Measurements from ENCODE around the gene DUOXA1.

DUOXA1 gene

GRCh38 chr15:45130291-45131000 lies 767 bp upstream of the DUOXA1 start:
- DNase-seq, result no peak

GRCh38 chr15:45128971-45129639 lies 574 bp downstream of the DUOXA1 start:
- no peak for DNase-seq

GRCh38 chr15:45126535-45127158 lies 3.0 kb downstream of the DUOXA1 start:
- no peak for DNase-seq

GRCh38 chr15:45123397-45123796 lies 6.3 kb downstream of the DUOXA1 start:
- DNase-seq, result no peak

GRCh38 chr15:45122719-45123118 lies 7.0 kb downstream of the DUOXA1 start:
- no peak for DNase-seq

- no peak for DNase-seq
Measured at GRCh38 chr15:45121706-45122417, 7.8 kb downstream of the DUOXA1 start.

GRCh38 chr15:45121020-45121419 lies 8.7 kb downstream of the DUOXA1 start:
- DNase-seq, result no peak

- no peak for DNase-seq
Measured at GRCh38 chr15:45120081-45120972, 9.4 kb downstream of the DUOXA1 start.

GRCh38 chr15:45118996-45119395 lies 10.7 kb downstream of the DUOXA1 start:
- no peak for DNase-seq

GRCh38 chr15:45118131-45118588 lies 11.5 kb downstream of the DUOXA1 start:
- DNase-seq, result peak; percentile 85

GRCh38 chr15:45117308-45118130 lies 12.2 kb downstream of the DUOXA1 start:
- no peak for DNase-seq

GRCh38 chr15:45116482-45117307 lies 13.0 kb downstream of the DUOXA1 start:
- no peak for DNase-seq

GRCh38 chr15:45116006-45116481 lies 13.6 kb downstream of the DUOXA1 start:
- no peak for DNase-seq

GRCh38 chr15:45115312-45115820 lies 14.3 kb downstream of the DUOXA1 start:
- no peak for DNase-seq

- DNase-seq, result no peak
Measured at GRCh38 chr15:45114751-45115085, 15.0 kb downstream of the DUOXA1 start.

- peak; percentile 12 for DNase-seq
Measured at GRCh38 chr15:45114076-45114750, 15.5 kb downstream of the DUOXA1 start, which contains the start of the genes DUOX2 and DUOXA2. Gene DUOX2 (minus strand): TSS chr15:45114172. CDS start chr15:45113411, 761 bp downstream. Gene DUOXA2 (plus strand): TSS chr15:45114326. CDS start chr15:45114606, 280 bp downstream.

GRCh38 chr15:45113380-45113990 lies 16.2 kb downstream of the DUOXA1 start:
- DNase-seq, result no peak

- no peak for DNase-seq
Measured at GRCh38 chr15:45112591-45113379, 16.9 kb downstream of the DUOXA1 start.

Data from NCI-H526 treated with DMSO at 0.1 percent for 48 hours (cell line).